Adrenal gland (tissue), 12 donors: Measurements from ENCODE around the gene TRMO. TPM values are rescaled to one million over a fixed set of nuclear protein-coding genes. Genes with fewer than 3 reads are reported as not detected.

Experiments used
- polyA plus RNA-seq, 3 donors: library from polyadenylated mRNA; stranded (reverse); fragments of 200-250 nt in 2 of 3; fragments of 350-450 nt in 1 of 3; fragmentation: Illumina TruSeq in 1 of 3; extraction: RNeasy Lipid Tissue Mini Kit (QIAGEN cat#74804) in 1 of 3; gene quantifications; one replicate each; pipeline ENCODE4 v1.2.3, GENCODE V29; 2013 to 2014
- small RNA-seq, 2 donors: library from RNA; depleted of rRNA; stranded (forward); fragments of <200 nt; gene quantifications; one replicate each; pipeline ENCODE3, GENCODE V24; 2016
- total RNA-seq, 9 donors: library from RNA; depleted of rRNA in 4 of 9; stranded (reverse); fragments of >200 nt in 4 of 9; fragments of 120-200 nt in 1 of 9; fragmentation: NEBNext Ultra II Directional in 1 of 9; extraction: Animal tissue kit (Norgen Biotek cat#: 25700) in 1 of 9; gene quantifications; one replicate each; pipeline versions ENCODE4 v1.1.0 to v1.2.4, GENCODE V29; 2013 to 2023
- donor health status: healthy with polysubstance abuse.
- donor health status: Bipolar disorder and iron deficiency.
- donor health status: DM: yes; HTN: yes; CAD: no.
- donor health status: DM: no; HTN: no; CAD: no.
- donor health status: DM: no; HTN: no; CAD: no.
- donor health status: DM: yes; HTN: yes; CAD: no.

The TRMO gene
- total and polyA plus RNA-seq, 12 donors: 7.8 to 40.4 (median 17.1) TPM

Small RNA genes lying within 50 kb of the gene (small RNA-seq; reads per million reads assigned to genes)
- gene RF00019: 0 reads per million in 2 donors

Other genes starting within 250 kb of the TRMO start
- gene XPA, start 225.2 kb downstream of the TRMO start, total RNA-seq: 10 to 100 TPM in 8 of 9 donors, 1 to 10 TPM in 1; 7.5 to 21.0 (median 15.6) TPM
- gene XPA, start 225.2 kb downstream of the TRMO start, polyA plus RNA-seq: 10 to 100 TPM in 2 of 3 donors, 1 to 10 TPM in 1; 8.9 to 18.0 (median 15.4) TPM
- under 1 TPM in 1 of 9 donors, not detected in 8; 0.78 TPM for gene FOXE1, start 69.3 kb downstream of the TRMO start, total RNA-seq
- not detected for gene FOXE1, start 69.3 kb downstream of the TRMO start, polyA plus RNA-seq
- gene HEMGN, start 15.7 kb upstream of the TRMO start, total RNA-seq: 10 to 100 TPM in 1 of 9 donors, under 1 TPM in 2, not detected in 6; 0.22 to 10.0 (median 0.23) TPM
- gene HEMGN, start 15.7 kb upstream of the TRMO start, polyA plus RNA-seq: not detected
- gene ANP32B, start 60.8 kb upstream of the TRMO start, total RNA-seq: 100 to 1,000 TPM in 1 of 9 donors, 10 to 100 TPM in 8; 13.4 to 100 (median 23.6) TPM
- gene ANP32B, start 60.8 kb upstream of the TRMO start, polyA plus RNA-seq: 100 to 1,000 TPM in 2 of 3 donors, 10 to 100 TPM in 1; 72.9 to 156 (median 122) TPM
- gene NANS, start 134.2 kb upstream of the TRMO start, total RNA-seq: 10 to 100 TPM; 24.2 to 81.5 (median 39.0) TPM
- gene NANS, start 134.2 kb upstream of the TRMO start, polyA plus RNA-seq: 10 to 100 TPM; 27.8 to 77.9 (median 38.4) TPM
- gene TRIM14, start 196.7 kb upstream of the TRMO start, total RNA-seq: 10 to 100 TPM in 7 of 9 donors, 1 to 10 TPM in 1, under 1 TPM in 1; 0.72 to 24.8 (median 14.5) TPM
- gene TRIM14, start 196.7 kb upstream of the TRMO start, polyA plus RNA-seq: 1 to 10 TPM; 2.6 to 7.1 (median 6.2) TPM